H1 (cell line): ENCODE data around the gene SLC17A5. TPM values are rescaled to one million over a fixed set of nuclear protein-coding genes. Genes with fewer than 3 reads are reported as not detected.

Source experiments
- CTCF ChIA-PET: fragments of 300-600 bp; sonication (Branson Sonifier 250); formaldehyde crosslinking; loops from one replicate; lab custom pipeline; 2021; ENCODE audit not compliant: partially characterized antibody; lab: Charles Lee
- POLR2A ChIA-PET: fragments of 300-600 bp; sonication (Branson Sonifier 250); formaldehyde crosslinking; loops from one replicate; lab custom pipeline; 2021; ENCODE audit warnings: inconsistent platforms; ENCODE audit not compliant: partially characterized antibody; lab: Charles Lee
- DNase-seq, 2 experiments: peaks; one replicate each; pipeline versions ENCODE4 v3.0.0 to v3.0.0-alpha.2; 2010 to 2022; ENCODE audit warnings: low spot score in 2 of 2, low read depth in 1 of 2, mixed read lengths in 1 of 2
- FAIRE-seq: peaks from 2 replicates; lab custom pipeline; 2011; peaks lifted over from hg19 to GRCh38; lab: Jason Lieb, UNC
- H2AFZ ChIP-seq: 2 replicates; pipeline ENCODE4 v1.8.1; 2012; ENCODE audit warnings: low read length, inconsistent platforms
- H2AK5ac ChIP-seq: 2 replicates; pipeline ENCODE4 v1.6.1; 2013; ENCODE audit warnings: low read depth, low read length
- H2BK120ac ChIP-seq: replicated peaks from 2 replicates; pipeline ENCODE3; 2013; ENCODE audit warnings: low read depth, low read length, inconsistent platforms
- H2BK12ac ChIP-seq: 2 replicates; pipeline ENCODE4 v1.6.1; 2013; ENCODE audit warnings: low read depth, low read length
- H2BK15ac ChIP-seq: 2 replicates; pipeline ENCODE4 v1.6.1; 2013; ENCODE audit warnings: low read length
- H2BK20ac ChIP-seq: 2 replicates; pipeline ENCODE4 v1.6.1; 2013; ENCODE audit warnings: low read length
- H2BK5ac ChIP-seq: 2 replicates; pipeline ENCODE4 v1.6.1; 2013; ENCODE audit warnings: low read depth, low read length
- H3K14ac ChIP-seq: 2 replicates; pipeline ENCODE4 v1.6.1; 2013; ENCODE audit warnings: inconsistent platforms; ENCODE audit not compliant: insufficient read length
- H3K18ac ChIP-seq: 2 replicates; pipeline ENCODE4 v1.6.1; 2013; ENCODE audit warnings: low read length; ENCODE audit errors: extremely low read depth
- H3K23ac ChIP-seq: 2 replicates; pipeline ENCODE4 v1.6.1; 2013; ENCODE audit warnings: inconsistent platforms; ENCODE audit not compliant: insufficient read length
- H3K23me2 ChIP-seq: 2 replicates; pipeline ENCODE4 v1.6.1; 2013; ENCODE audit warnings: low read depth, low read length
- H3K27ac ChIP-seq: 2 replicates; pipeline ENCODE4 v1.6.1; 2011; ENCODE audit warnings: low read depth, low read length, inconsistent platforms
- H3K27me3 ChIP-seq, 4 experiments: replicated peaks in 1 of 4; 1 replicate in 1 of 4; 2 replicates in 3 of 4; pipeline versions ENCODE4 v1.6.1 to v1.8.1; 2011 to 2013; ENCODE audit warnings: low read length in 3 of 4, mild to moderate bottlenecking in 3 of 4, inconsistent platforms in 2 of 4, mixed read lengths in 2 of 4, moderate library complexity in 1 of 4; ENCODE audit not compliant: control insufficient read depth in 3 of 4, insufficient read depth in 3 of 4; ENCODE audit errors: extremely low read depth in 1 of 4
- H3K36me3 ChIP-seq, 4 experiments: 2 replicates each; pipeline versions ENCODE4 v1.6.1 to v1.8.1; 2011 to 2013; ENCODE audit warnings: mild to moderate bottlenecking in 4 of 4, low read length in 3 of 4, moderate library complexity in 2 of 4, control low read depth in 1 of 4, inconsistent platforms in 1 of 4; ENCODE audit not compliant: insufficient read depth in 4 of 4, control insufficient read depth in 2 of 4
- H3K4ac ChIP-seq: replicated peaks from 2 replicates; pipeline ENCODE3; 2013; ENCODE audit warnings: low read length, low read depth, mixed read lengths, inconsistent platforms; ENCODE audit not compliant: insufficient read length
- H3K4me1 ChIP-seq, 4 experiments: replicated peaks in 1 of 4; 1 replicate in 1 of 4; 2 replicates in 3 of 4; pipeline versions ENCODE4 v1.6.1 to v1.8.1; 2011 to 2013; ENCODE audit warnings: low read length in 3 of 4, inconsistent platforms in 2 of 4, mixed read lengths in 1 of 4; ENCODE audit not compliant: insufficient read depth in 4 of 4, control insufficient read depth in 3 of 4
- H3K4me2 ChIP-seq, 2 experiments: 2 replicates each; pipeline versions ENCODE4 v1.6.1 to v1.8.1; 2011 to 2013; ENCODE audit warnings: low read depth in 2 of 2, low read length in 2 of 2, control low read depth in 1 of 2, inconsistent platforms in 1 of 2, mild to moderate bottlenecking in 1 of 2; ENCODE audit not compliant: insufficient read depth in 1 of 2
- H3K4me3 ChIP-seq, 4 experiments: fragments of 200-600, 300-600 bp in 1 of 4; sonication (generic), shearing (Covaris generic), sonication (Bioruptor Twin) in 1 of 4; 2 replicates each; pipeline versions ENCODE4 v1.5.1 to v1.8.1; 2011 to 2016; ENCODE audit warnings: low read length in 4 of 4, low read depth in 3 of 4, control low read depth in 2 of 4, inconsistent platforms in 2 of 4, mild to moderate bottlenecking in 2 of 4, mixed read lengths in 1 of 4, moderate library complexity in 1 of 4; ENCODE audit not compliant: insufficient read depth in 2 of 4; ENCODE audit errors: extremely low read depth in 1 of 4
- H3K56ac ChIP-seq: replicated peaks from 2 replicates; pipeline ENCODE3; 2013; ENCODE audit warnings: low read depth, mild to moderate bottlenecking, mixed read lengths, low read length, inconsistent platforms; ENCODE audit not compliant: insufficient read length
- H3K79me1 ChIP-seq: 2 replicates; pipeline ENCODE4 v1.6.1; 2013; ENCODE audit warnings: low read depth, low read length, control low read depth
- H3K79me2 ChIP-seq, 2 experiments: 2 replicates each; pipeline versions ENCODE4 v1.6.1 to v1.8.1; 2012 to 2013; ENCODE audit warnings: low read length in 2 of 2, mild to moderate bottlenecking in 2 of 2, inconsistent platforms in 1 of 2; ENCODE audit not compliant: insufficient read depth in 2 of 2, control insufficient read depth in 1 of 2
- H3K9ac ChIP-seq, 4 experiments: replicated peaks in 1 of 4; 1 replicate in 1 of 4; 2 replicates in 3 of 4; pipeline versions ENCODE4 v1.6.1 to v1.8.1; 2011 to 2013; ENCODE audit warnings: low read depth in 3 of 4, low read length in 3 of 4, control low read depth in 2 of 4, mild to moderate bottlenecking in 2 of 4, moderate library complexity in 2 of 4, inconsistent platforms in 1 of 4; ENCODE audit errors: extremely low read depth in 1 of 4
- H3K9me3 ChIP-seq, 2 experiments: 2 replicates each; pipeline versions ENCODE4 v1.6.1 to v1.8.1; 2012 to 2013; ENCODE audit warnings: mild to moderate bottlenecking in 2 of 2, moderate library complexity in 2 of 2, control low read depth in 1 of 2, inconsistent platforms in 1 of 2, low read depth in 1 of 2, low read length in 1 of 2, mixed read lengths in 1 of 2; ENCODE audit not compliant: insufficient read depth in 2 of 2
- H4K20me1 ChIP-seq, 2 experiments: replicated peaks in 1 of 2; 2 replicates each; pipeline versions ENCODE3 to v1.8.1; 2011 to 2013; ENCODE audit warnings: inconsistent platforms in 2 of 2, low read length in 2 of 2, mild to moderate bottlenecking in 1 of 2; ENCODE audit not compliant: insufficient read depth in 2 of 2, control insufficient read depth in 1 of 2
- H4K5ac ChIP-seq: 2 replicates; pipeline ENCODE4 v1.6.1; 2013; ENCODE audit warnings: low read length, low read depth, mixed read lengths, inconsistent platforms; ENCODE audit not compliant: insufficient read length
- H4K8ac ChIP-seq: 2 replicates; pipeline ENCODE4 v1.8.0; 2013; ENCODE audit warnings: mild to moderate bottlenecking, moderate library complexity, low read length, inconsistent platforms; ENCODE audit not compliant: insufficient read depth; ENCODE audit errors: extremely low read depth
- H4K91ac ChIP-seq: replicated peaks from 2 replicates; pipeline ENCODE3; 2013; ENCODE audit warnings: low read length, mixed read lengths, inconsistent platforms; ENCODE audit not compliant: insufficient read length
- FOSL1 ChIP-seq: IDR thresholded peaks from 2 replicates; pipeline ENCODE4 v1.6.1; 2011; ENCODE audit warnings: mild to moderate bottlenecking, low read depth, low read length, moderate library complexity; ENCODE audit not compliant: insufficient read depth
- GABPA ChIP-seq: IDR thresholded peaks from 2 replicates; pipeline ENCODE4 v1.6.1; 2011; ENCODE audit warnings: mild to moderate bottlenecking, low read length, moderate library complexity, borderline replicate concordance; ENCODE audit not compliant: insufficient read depth
- KDM1A ChIP-seq: fragments of 200-600, 300-600 bp; sonication (generic); IDR thresholded peaks from 2 replicates; pipeline ENCODE4 v1.7.1; 2016; ENCODE audit warnings: mild to moderate bottlenecking, low read length, borderline replicate concordance
- RFX5 ChIP-seq: IDR thresholded peaks from 2 replicates; pipeline ENCODE4 v1.6.1; 2011; ENCODE audit warnings: low read depth, low read length, improper control_type of control experiment, borderline replicate concordance
- TBP ChIP-seq: IDR thresholded peaks from 2 replicates; pipeline ENCODE4 v1.6.1; 2011; ENCODE audit warnings: low read depth, low read length, improper control_type of control experiment
- WGBS, 2 experiments: shearing (Covaris generic) in 1 of 2; methylation state at CpG; one replicate each; pipeline versions ENCODE4 v1.1.6 to v1.1.7; 2013 to 2015; ENCODE audit warnings: low lambda C conversion rate in 2 of 2, mixed read lengths in 2 of 2, inconsistent platforms in 1 of 2, low coverage in 1 of 2, missing lambda C conversion rate in 1 of 2; ENCODE audit not compliant: insufficient replicate concordance in 2 of 2, insufficient coverage in 1 of 2, insufficient read length in 1 of 2; ENCODE audit errors: extremely low coverage in 1 of 2, missing lambda C conversion rate in 1 of 2; 5-methylcytosine and 5-hydroxymethylcytosine counted together
- polyA plus RNA-seq, 7 experiments: library from polyadenylated mRNA; depleted of rRNA in 3 of 7; stranded (reverse) in 5 of 7; unstranded in 2 of 7; fragments of >200 nt in 5 of 7; fragments of 200-250 nt in 2 of 7; gene quantifications; 1 replicate in 5 of 7; 2 replicates in 1 of 7; 4 replicates in 1 of 7; pipeline versions ENCODE4 v1.2.1 to v1.2.3, GENCODE V29; 2011 to 2013; ENCODE audit warnings: missing spikeins in 2 of 7, mixed read lengths in 2 of 7
- total RNA-seq: library from RNA; stranded (reverse); fragmentation: NEBNext Ultra II Directional; extraction: Animal tissue kit (Norgen Biotek cat#: 25700); gene quantifications from 2 replicates; pipeline ENCODE4 v1.2.1, GENCODE V29; 2021

The SLC17A5 gene
- total and polyA plus RNA-seq, 2 of the 8 experiments (the other 6 are each of a cell fraction or from before 2014, with no cell fraction given): 11.0 to 11.9 TPM

DNA sequence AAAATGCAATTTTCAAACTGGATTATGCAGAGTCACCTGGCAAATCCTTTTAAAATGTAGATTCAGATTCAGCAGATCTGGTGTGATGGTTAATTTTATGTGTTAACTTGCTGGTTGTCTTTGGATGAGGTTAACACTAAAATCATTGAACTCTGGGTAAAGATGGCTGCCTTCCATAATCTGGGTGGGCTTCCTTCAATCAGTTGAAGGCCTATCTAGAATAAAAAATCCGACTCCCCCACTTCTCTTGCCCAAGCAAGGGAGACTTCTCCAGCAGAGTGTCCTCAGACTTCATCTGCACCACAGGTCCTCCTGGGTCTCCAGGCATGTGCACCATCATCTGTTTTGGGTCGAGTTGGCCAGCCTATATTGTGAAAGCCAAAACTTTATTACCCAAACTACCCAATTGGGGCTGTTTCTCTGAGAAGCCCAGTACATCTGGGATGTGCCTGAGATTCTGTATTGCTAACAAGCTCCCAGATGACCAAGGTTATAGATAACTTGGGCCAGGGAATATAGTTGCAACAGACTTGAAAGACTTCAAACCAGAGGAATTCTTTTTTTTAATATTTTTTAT lies 1.6 kb upstream of the SLC17A5 start:
- Histone ChIP-seq H3K4me1 (peaks cover 0 to 9% (median 5%) of the 10 kb centered on the region in 4 experiments; a peak in 3 of 7 replicates), H3K79me2 (no peaks in the 10 kb centered on the region), H3K27ac (no peak overlapping the region), H3K23me2 (0 out of 2 replicates have a peak, but pooled peaks cover 4% of the 10 kb centered on the region), H3K23ac (no peak overlapping the region), H3K9me3 (no peaks in the 10 kb centered on the region), H3K18ac (no peak overlapping the region), H2BK5ac (no peak overlapping the region), H3K4me2 (peak overlapping the region; percentile 68 to 96; a peak in 1 of 4 replicates), H3K4me3 (peak overlapping the region in 1 of 4 experiments; percentile 99; a peak in 1 of 8 replicates), H3K56ac (no peak overlapping the region), H3K4ac (no peak overlapping the region), H2BK120ac (no peak overlapping the region), H4K8ac (no peak overlapping the region), H3K27me3 (no peaks in the 10 kb centered on the region), H3K9ac (no peak overlapping the region), H4K91ac (no peak overlapping the region), H2BK15ac (no peak overlapping the region), H4K20me1 (no peaks in the 10 kb centered on the region), H2AFZ (no peak overlapping the region), H3K79me1 (no peaks in the 10 kb centered on the region), H4K5ac (no peak overlapping the region), H3K14ac (no peak overlapping the region), H2BK20ac (no peak overlapping the region), H2BK12ac (no peak overlapping the region), H2AK5ac (no peak overlapping the region), H3K36me3 (no peaks in the 10 kb centered on the region)
- POLR2A ChIA-PET: interaction anchor here (1.3 to 3.7 kb wide), 5 partner anchors 8 to 194 kb away, joined by 3 to 196 read pairs (median 10); partner anchors contain the start of genes EEF1A1 and MTO1
- CTCF ChIA-PET: no interaction called here
- TF ChIP-seq TBP: no peak
- no peak for TF ChIP-seq GABPA
- no peak for TF ChIP-seq KDM1A
- TF ChIP-seq RFX5: no peak
- TF ChIP-seq FOSL1: no peak
- no peak for FAIRE-seq
- DNase-seq: no peak
- WGBS, 2 experiments: 82% methylated on average over 2 of the region's 2 CpGs; no CpG with 5 or more reads in 1 of the 2 experiments
